HL-60 (cell line): ENCODE measurements around the gene HERC4.

Experiments used
- CTCF ChIP-seq: IDR thresholded peaks from one replicate; pipeline ENCODE4 v1.5.1; 2011; ENCODE audit warnings: low read length, control low read depth, inconsistent platforms; ENCODE audit not compliant: insufficient read depth
- GABPA ChIP-seq: IDR thresholded peaks from 2 replicates; pipeline ENCODE4 v1.6.1; 2012; ENCODE audit warnings: low read depth
- POLR2AphosphoS5 ChIP-seq: IDR thresholded peaks from 2 replicates; pipeline ENCODE4 v1.6.1; 2012; ENCODE audit warnings: low read depth
- REST ChIP-seq: IDR thresholded peaks from 2 replicates; pipeline ENCODE4 v1.6.1; 2012; ENCODE audit warnings: low read depth; ENCODE audit not compliant: insufficient replicate concordance

- TF ChIP-seq POLR2AphosphoS5 (no peak), CTCF (no peak), REST (no peak), GABPA (no peak)
Observed at GRCh38 chr10:68023292-68023691, 51.8 kb downstream of the HERC4 start.
